H1 (cell line): ENCODE results near the gene ELMO1. TPM values are rescaled to one million over a fixed set of nuclear protein-coding genes. Genes with fewer than 3 reads are reported as not detected.

Source experiments
- ATF2 ChIP-seq: IDR thresholded peaks from 2 replicates; pipeline ENCODE4 v1.6.1; 2012; ENCODE audit warnings: low read length, inconsistent platforms
- BCL11A ChIP-seq, 2 experiments: IDR thresholded peaks; one replicate each; pipeline ENCODE4 v1.6.1; 2011; ENCODE audit warnings: low read depth in 2 of 2, low read length in 2 of 2, mild to moderate bottlenecking in 2 of 2
- BRCA1 ChIP-seq: IDR thresholded peaks from 2 replicates; pipeline ENCODE4 v1.6.1; 2012; ENCODE audit warnings: low read depth, low read length, improper control_type of control experiment
- CTCF ChIP-seq, 3 experiments: IDR thresholded peaks; 1 replicate in 2 of 3; 2 replicates in 1 of 3; pipeline versions ENCODE4 v1.5.1 to v1.6.1; 2011; ENCODE audit warnings: low read length in 3 of 3, mild to moderate bottlenecking in 3 of 3, inconsistent platforms in 2 of 3, low read depth in 1 of 3, moderate library complexity in 1 of 3; ENCODE audit not compliant: insufficient read depth in 1 of 3; ENCODE audit errors: control extremely low read depth in 1 of 3
- polyA plus RNA-seq, 7 experiments: library from polyadenylated mRNA; depleted of rRNA in 3 of 7; stranded (reverse) in 5 of 7; unstranded in 2 of 7; fragments of >200 nt in 5 of 7; fragments of 200-250 nt in 2 of 7; gene quantifications; 1 replicate in 5 of 7; 2 replicates in 1 of 7; 4 replicates in 1 of 7; pipeline versions ENCODE4 v1.2.1 to v1.2.3, GENCODE V29; 2011 to 2013; ENCODE audit warnings: missing spikeins in 2 of 7, mixed read lengths in 2 of 7
- total RNA-seq: library from RNA; stranded (reverse); fragmentation: NEBNext Ultra II Directional; extraction: Animal tissue kit (Norgen Biotek cat#: 25700); gene quantifications from 2 replicates; pipeline ENCODE4 v1.2.1, GENCODE V29; 2021

Gene ELMO1
- total and polyA plus RNA-seq, 2 of the 8 experiments (the other 6 are each of a cell fraction or from before 2014, with no cell fraction given), result 18.4 to 21.0 TPM

GRCh38 chr7:36854652-36855051 lies 594.0 kb downstream of the ELMO1 start (continued):
- no peak for TF ChIP-seq CTCF (IDR thresholded peaks at IDR 0.05; ENCODE audit: control extremely low read depth in 1 of 3, insufficient read depth in 1 of 3, low read depth in 1 of 3, low read length in 3 of 3)
- TF ChIP-seq BRCA1, result no peak
- TF ChIP-seq ATF2, result no peak
- TF ChIP-seq BCL11A (IDR thresholded peaks at IDR 0.05; ENCODE audit: low read depth in 2 of 2, low read length in 2 of 2), result no peak
